Esophagus muscularis mucosa (tissue), 4 donors: ENCODE data around the gene ZNF385C.

Source experiments
- CTCF ChIP-seq, 3 experiments: fragments of 200-600 bp in 2 of 3; fragments of 450-650 bp in 1 of 3; sonication (generic) in 2 of 3; IDR thresholded peaks; one replicate each; pipeline ENCODE4 v1.5.1; 2017 to 2019; ENCODE audit warnings: antibody characterized with exemption in 3 of 3, mild to moderate bottlenecking in 2 of 3, moderate library complexity in 1 of 3
- EP300 ChIP-seq: sonication (generic); formaldehyde crosslinking; IDR thresholded peaks from one replicate; pipeline ENCODE4 v1.6.1; 2017; ENCODE audit warnings: antibody characterized with exemption
- POLR2A ChIP-seq: fragments of 450-650 bp; IDR thresholded peaks from one replicate; pipeline ENCODE4 v1.6.1; 2017; ENCODE audit warnings: antibody characterized with exemption, moderate library complexity, mild to moderate bottlenecking, low read depth
- POLR2AphosphoS5 ChIP-seq, 2 donors: sonication (generic); formaldehyde crosslinking; IDR thresholded peaks; one replicate each; pipeline ENCODE4 v1.6.1; 2017; ENCODE audit warnings: antibody characterized with exemption in 2 of 2

DNA sequence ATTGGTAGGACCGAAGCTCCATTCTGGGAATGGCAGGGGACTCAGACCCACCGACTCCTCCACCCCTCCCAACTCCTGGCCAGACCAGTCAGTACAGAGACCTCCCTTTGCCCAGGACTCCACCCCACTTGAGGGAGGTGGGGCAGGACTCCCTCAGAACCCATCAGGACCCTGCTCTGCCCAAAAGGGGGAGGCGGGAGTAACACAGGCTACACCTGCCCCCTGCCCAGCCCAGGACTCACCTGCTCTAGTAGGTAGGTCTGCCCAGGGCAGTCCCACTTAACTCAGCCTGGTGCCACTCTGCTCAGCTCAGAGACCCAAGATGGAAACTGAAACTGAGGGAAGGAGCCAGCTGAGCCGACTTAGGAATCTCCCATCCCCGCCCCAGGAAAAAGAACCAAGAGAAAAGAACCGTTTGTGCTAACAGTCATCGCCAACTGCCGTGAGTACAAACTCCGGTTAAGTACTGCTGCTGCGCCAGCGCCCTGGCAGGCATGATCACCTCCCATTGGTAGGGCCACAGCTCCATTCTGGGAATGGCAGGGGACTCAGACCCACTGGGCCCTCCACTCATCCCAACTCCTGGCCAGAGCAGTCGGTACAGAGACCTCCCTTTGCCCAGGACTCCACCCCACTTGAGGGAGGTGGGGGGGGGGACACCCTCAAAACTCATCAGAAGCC is 13.7 kb upstream of the ZNF385C start:
- TF ChIP-seq POLR2AphosphoS5 (IDR thresholded peaks at IDR 0.05) (no peak), CTCF (IDR thresholded peaks at IDR 0.05) (no peak), POLR2A (no peak), EP300 (no peak)
